Fibroblast of peridontal ligament (primary cell): ENCODE data around the gene EHMT1.

Experiments used
- DNase-seq: peaks from one replicate; pipeline ENCODE4 v3.0.0-alpha.2; 2010; ENCODE audit errors: extremely low read depth

EHMT1 gene

DNA sequence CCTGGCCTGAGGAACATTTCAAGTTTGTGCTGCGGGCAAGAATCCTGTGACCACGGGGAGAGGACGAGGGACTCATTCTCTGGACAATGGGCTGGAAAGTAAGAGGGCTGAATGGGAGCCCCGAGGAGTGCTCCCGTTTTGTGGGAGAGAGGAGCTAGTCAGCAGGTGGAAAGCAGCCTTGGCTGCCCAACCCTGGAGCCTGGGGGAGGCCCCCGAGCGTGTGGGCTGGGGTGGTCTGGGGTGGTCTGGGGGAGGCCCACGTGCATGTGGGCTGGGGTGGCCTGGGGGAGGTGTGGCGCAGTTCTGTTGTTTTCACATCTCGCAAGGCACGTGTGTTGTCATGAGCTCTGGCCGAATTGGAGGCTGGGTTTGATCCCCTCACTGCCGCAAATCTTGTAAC, 27.5 kb downstream of the EHMT1 start:
- DNase-seq: no peak

DNA sequence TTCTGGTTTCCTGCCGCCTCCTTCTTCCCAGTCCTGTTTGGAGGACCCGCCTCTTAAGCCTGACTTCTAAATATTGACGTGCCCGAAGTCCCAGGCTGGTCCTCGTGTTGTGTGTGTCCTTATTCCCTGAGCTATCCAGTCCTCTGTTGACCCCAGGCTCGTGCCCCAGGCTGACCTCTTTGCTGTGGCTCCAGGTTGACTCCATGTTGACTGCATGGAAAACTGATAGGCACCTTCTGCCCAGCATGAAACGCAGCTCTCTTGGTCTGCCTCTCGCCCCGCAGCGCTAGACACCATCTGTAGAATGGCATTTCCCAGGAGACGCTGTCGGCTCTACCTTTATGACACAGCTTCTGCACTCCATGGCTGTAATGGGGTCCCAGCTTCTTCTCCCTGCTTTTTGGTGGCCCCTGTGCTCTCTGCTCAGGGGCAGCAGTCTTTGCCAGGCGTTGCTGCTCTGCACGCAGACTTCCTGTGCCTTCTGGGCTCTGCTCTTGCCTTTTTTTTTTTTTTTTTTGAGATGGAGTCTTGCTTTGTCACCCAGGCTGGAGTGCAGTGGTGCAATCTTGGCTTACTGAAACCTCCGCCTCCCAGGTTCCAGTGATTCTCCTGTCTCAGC, 28.4 kb downstream of the EHMT1 start:
- no peak for DNase-seq

DNA sequence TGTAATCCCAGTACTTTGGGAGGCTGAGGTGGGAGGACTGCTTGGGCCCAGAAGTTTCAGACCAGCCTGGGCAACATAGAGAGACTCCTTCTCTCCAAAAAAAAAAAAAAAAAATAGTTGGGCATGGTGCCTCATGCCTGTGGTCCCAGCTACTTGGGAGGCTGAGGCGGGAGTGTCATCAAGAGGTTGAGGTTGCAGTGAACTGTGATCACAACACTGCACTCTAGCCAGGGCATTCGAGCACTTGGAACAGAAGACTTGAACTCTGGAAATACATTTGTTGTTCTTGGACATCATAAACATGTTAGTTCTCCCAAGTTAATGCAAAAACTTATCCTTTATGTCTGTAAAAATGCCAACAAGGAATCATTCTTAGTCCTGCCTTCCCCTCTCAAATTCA, 29.6 kb downstream of the EHMT1 start:
- DNase-seq: peak; percentile 85

DNA sequence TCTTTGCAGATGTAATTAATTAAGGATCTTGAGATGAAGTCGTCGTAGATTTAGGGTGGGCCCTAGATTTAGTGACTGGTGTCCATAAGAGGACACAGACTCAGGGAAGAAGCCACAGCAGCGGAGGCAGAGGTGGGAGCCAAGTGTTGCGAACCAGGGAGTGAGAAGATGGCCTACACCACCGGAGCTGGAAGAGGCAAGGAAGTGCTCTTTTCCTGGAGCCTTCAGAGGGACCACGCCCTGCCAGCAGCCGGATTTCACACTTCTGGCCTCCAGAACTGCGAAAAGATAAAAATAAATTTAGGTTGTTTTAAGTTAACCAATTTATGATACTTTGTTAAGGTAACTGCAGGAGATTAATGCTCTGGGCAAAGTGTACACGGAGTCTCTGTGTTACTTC, 30.7 kb downstream of the EHMT1 start:
- DNase-seq: no peak

DNA sequence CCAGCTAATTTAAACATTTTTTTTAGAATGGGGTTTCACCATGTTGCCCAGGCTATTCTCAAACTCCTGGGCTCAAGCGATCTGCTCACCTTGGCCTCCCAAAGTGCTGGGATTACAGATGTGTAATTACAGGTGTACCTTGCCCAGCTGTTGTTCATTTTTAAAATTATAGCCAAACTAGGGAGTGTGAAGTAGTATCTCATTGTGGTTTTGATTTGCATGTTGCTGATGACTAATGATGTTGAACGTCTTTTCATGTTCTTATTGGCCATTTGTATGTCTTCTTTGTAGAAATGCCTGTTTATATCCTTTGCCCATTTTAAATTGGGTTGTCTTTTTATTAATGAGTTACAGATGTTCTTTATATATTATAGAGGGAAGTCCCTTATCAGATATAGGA, 31.5 kb downstream of the EHMT1 start:
- no peak for DNase-seq

DNA sequence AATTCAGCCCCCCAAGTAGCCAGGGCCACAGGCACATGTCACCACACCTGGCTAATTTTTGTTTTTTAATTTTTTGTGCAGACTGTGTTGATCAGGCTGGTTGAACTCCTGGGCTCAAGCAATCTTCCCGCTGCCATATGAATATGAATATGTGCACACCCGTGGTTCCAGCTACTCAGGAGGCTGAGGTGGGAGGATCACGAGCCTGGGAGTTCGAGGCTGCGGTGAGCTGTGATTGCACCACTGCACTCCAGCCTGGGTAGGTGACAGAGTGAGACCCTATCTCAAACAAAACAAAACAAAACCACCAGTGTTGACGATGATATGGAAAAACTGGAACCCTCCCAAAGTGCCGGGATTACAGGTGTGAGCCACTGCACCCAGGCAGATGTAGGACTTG, 32.0 kb downstream of the EHMT1 start:
- no peak for DNase-seq

DNA sequence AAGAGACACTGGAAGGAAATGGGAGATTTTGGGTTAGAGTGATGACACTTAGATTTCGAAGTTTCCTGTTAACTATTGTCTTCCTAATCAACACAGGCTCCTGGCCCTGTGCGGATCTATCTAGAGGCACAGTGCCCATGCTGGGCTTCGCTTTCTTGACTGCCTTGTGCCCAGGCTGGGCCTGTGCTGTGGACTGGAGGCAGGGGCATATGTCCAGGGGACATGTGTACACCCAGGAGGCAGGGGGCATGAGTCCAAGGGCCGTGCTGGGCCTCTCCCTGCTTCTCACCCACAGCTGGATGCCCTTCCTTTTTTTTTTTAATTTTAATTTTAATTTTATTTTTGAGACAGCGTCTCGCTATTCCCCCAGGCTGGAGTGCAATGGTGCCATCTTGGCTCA, 37.6 kb downstream of the EHMT1 start:
- no peak for DNase-seq

DNA sequence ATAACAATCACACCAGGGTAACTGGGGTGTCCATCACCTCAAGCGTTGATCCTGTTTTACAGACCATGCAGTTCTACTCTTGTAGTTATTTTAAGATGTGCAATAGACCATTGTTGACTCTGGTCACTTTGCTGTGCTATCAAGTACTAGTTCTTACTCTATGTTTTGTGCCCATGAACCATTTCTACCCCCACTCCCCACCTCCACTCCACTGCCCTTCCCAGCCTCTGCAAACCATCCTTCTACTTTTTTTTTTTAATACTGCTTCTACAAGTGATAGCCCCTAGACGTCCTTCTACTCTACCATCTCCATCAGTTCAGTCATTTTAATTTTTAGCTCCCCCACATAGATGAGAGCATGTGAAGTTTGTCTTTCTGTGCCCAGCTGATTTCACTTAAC, 38.8 kb downstream of the EHMT1 start:
- no peak for DNase-seq

DNA sequence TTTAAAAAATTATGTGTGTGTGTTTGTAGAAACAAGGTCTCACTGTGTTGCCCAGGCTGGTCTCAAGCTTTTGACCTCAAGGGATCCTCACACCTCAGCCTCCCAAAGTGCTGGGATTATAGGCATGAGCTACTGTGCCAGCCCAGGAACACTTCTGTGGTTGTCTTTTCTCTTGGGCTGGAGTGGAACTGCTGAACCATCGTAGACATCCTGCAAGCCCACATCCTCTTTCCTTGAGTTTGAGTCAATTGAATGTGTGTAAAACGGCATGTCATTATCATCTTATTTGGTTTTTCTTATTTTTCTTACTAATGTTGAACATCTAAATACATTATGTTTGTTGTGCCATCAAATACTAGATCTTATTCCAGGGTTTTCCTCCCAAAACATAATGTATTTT, 40.0 kb downstream of the EHMT1 start:
- no peak for DNase-seq

DNA sequence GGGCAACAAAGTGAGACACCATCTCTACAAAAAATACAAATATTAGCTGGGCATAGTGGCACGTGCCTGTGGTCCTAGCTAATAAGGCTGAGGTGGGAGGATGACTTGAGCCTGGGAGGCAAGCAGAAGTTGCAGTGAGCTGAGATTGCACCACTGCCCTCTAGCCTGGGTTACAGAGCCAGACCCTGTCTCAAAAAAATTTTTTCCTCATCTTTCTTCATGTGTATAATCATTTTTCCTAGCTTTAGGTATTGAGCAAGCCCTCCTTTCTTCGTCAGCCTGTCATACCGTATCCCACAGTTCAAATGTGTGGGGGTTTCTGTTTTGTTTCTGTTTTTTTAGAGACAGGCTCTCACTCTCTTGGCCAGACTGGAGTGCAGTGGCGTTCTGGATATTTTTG, 41.3 kb downstream of the EHMT1 start:
- no peak for DNase-seq

DNA sequence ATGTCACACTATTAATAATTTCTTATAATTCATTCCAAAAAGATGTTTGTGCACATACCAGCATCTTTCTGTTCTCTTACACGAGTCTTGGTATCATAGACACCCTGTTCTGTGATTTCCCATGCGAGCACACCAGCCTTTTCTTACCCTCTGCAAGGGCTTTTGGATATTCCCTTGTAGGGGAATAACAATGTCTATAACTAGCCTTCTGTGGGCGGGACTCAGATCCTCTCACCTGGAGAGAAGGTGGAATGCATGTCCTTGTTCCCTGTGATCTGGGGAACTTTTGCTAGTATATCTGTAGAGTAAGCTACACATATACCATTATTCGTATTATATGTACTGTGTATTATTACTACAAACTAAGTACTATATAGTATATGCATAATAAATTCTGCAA, 44.8 kb downstream of the EHMT1 start:
- no peak for DNase-seq

DNA sequence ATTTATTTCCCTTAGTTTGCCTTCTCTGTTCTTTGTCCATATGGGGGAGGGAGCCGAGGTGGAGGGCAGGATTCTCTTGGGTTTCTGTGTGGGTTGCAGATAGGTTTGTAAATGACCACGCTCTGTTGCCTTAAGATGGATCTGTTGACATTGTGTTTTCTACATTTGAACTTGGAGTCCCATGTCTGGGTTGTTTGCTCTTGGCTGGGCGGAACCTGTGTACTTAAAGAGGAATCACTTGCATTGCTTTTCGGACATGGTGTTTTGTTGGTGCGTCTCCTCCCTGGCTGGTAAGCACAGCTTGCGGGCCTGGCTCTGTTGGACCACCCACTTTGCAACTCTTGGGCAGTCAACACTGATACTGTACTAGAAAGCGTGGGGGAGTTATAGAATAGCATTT, 45.9 kb downstream of the EHMT1 start:
- DNase-seq: peak; percentile 7

DNA sequence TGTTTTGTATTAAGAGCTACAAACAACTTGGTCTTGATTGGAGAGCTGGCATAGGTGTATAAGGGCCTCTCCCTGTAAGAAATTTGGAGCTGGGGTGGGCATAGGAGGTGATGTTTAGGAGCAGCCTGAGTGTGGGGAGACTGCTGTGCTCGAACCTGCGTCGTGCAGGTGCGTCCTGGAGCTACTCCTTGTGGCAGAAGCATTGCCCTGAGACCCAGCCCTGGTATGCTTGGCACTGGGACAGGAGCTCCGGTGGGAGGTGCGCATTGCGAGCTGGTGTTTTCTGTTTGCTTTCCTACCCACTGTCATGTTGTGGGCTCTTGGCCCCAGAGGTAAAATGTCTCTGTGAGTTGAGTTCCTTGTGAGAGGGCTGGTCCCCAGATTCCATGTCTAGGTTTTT, 46.4 kb downstream of the EHMT1 start:
- no peak for DNase-seq

DNA sequence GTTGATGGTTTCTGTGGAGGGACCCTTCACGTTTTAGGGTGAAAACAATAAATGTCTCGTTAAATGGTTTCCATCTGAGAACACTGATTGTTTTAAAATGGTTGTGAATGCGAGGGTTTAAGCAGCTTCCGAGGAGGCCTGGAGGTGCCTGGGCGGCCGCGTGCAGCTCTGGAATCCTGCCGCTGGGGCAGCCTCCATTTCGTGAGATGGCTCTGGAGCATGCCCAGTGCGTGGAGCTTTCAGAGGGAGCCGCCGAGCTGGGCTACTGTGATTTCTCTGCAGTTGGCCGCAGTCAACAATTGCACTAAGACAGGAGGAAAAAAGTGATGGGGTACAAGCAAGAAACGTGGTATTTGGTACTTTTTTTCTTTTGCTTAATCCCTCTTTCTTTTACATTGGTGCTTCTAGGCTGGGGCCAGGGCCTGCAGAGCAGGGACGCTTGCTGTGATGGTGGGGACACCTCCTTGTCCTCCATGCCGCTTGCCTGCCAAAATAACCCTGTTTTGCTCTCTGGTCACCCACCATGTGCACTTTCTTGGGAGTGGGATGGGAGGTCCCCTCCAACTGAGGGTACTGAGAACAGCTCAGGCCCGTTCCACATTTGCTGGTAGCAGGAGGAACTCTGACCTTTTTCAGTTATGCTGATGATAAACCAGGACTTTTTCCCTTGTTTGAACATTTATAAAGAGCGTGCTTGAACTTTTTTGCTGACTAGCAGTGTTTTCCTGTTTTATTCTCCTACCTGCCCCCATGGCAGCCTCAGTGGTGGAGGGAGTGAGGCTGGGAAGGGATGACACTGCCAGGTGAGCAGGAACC, 47.1 kb downstream of the EHMT1 start:
- peak; percentile 7 for DNase-seq

DNA sequence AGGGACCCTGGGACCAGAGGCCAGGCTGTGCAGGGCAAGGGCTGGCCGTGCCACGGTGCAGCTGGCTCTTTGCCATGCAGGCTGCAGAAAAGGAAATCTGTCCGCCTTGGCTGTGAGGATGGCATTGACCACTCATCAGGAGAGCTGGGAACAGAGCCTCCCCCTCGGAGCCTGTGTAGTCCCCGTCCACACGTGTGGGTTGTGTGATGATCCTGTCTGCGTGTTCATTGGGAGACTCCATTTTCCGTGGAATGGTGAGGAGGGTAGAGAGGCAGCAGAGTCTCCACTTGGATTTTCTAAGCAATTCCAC, 47.7 kb downstream of the EHMT1 start:
- DNase-seq: no peak

DNA sequence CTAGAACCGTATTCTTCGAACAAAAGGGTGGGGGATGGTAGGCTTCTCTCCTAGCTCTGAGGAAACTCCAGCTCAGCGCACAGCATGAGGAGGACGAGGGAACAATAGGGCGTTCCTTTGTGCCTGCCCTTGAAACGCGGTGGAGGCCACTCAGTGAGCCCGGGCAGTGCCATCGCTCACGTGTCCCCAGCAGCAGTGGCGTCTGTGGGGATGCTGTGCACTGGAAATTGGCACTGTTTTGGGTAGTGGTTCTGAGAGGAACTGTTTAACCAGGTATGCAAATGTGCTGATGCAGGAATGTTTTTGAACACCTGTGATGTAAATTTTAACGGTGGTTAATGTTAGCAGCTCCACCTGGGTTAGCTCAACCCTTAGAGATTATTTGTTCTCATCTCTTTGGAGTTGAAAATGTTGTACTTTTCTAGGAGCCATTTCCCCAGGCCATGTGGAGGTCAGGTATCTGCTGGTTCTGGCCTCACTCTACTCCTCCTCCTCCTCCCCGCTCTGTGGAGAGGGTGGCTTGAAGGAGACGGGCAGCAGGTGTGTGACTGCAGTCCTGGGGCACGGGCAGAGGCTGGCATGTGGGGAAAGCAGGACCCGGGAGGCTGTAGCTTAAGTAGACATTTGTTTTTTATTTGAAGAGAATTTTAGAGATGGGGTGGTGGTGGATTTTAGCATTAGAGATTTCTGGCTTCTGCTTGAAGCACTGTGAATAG, 48.3 kb downstream of the EHMT1 start:
- no peak for DNase-seq

DNA sequence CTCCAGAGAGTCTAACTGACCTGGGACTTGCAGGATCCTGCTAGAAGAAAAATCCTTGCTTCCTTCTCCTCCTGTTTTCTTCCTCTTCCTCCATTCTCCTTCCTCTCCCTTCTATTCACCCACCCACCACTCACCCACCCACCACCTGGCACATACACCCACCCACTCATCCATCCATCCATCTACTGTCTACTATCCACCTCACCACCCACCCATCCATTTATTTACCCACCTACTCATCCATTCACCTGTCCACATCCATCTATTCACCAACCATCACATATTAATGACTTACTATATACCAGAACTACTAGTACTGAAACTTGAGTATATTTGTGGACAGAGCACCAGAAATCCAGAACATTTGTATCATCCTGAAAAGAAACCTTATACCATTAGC, 49.4 kb downstream of the EHMT1 start:
- DNase-seq: no peak

DNA sequence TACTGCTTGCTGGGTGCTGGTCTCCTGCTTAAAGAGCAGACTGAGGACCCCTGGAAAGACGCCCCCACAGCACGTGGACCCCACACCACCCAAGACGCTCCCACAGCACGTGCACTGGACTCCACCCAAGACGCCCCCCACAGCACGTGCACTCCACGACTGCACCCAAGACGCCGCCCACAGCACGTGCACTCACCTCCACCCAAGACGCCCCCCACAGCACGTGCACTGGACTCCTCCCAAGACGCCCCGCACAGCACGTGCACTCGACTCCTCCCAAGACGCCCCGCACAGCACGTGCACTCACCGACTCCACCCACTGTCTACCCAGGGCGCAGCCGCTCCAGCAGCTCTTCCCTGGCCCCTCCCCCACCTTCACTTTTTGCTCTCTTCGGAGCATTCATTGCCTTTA, 50.5 kb downstream of the EHMT1 start:
- DNase-seq: no peak

DNA sequence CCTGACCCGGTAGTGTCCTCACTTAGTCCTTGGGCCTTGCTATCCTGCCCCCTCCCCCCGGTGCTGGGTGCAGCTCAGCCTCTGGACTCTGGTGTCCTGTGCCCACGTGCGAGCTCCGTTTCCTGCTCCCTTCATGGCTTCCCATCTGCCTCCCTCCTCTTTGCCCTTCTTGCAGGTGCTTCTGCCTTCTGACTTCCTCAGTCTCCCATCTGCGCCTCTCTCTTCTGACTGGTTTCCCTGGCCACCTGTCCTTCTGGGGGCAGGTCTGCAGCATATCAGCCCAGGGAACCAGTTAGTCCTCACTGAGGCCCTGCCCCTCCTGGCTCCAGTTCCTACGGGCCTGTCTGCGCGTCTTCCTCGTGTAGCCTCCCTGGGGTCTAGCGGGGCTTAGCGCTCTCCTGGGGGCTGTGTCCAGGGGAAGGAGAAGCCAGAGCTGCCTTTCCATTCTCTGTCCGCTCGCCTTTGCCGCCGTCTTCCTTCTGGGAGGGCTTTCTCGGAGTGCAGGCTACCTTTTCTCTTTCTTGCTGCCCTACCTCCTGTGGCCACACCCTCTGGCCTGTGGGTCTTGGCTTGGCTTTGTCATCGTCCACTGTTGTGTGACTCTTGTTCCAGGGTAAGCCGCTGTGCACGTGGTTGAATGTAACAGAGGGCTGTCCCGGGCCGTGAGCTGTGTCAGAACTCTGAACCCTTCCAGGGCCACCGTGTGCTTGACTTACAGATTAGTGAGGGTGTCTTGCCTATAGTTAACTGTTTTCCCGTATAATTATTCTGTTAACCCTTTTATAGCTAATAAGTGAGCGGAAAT, 51.8 kb downstream of the EHMT1 start:
- DNase-seq: no peak

DNA sequence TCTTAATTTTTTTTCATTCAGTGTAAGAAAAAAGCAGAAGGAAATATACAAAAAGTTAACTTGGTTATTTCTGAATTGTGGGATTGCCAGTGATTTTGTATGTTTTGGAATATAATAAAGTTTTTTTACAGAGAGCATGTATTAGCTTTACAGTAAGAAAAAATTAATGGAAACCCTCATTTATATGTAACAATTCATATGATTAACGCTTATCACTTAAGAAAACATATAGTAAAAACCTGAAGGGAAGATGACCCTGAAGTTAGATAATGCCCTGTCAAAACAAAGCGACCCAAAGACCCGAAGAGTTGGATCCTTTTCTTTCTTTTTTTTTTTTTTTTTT, 52.4 kb downstream of the EHMT1 start:
- DNase-seq: no peak

DNA sequence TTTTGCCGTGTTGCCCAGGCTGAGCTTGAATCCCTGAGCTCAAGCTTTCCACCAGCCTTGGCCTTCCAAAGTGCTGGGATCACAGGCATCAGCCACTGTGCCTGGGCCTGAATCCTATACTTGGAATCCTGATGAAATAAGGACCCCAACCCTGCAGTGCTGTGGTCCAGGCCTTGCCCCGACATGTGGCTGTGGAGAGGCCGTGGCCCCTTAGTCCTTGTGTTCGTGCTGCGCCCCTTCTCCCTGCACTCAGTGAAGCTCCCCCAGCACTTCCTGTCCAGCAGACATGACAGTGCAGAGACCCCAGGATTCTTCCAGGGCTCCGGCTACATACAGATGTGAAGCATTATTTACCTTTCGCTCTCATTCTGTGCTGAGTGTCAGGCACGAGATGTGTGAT, 52.9 kb downstream of the EHMT1 start:
- DNase-seq: no peak
